IMR-90 (cell line): ENCODE data around the gene NCAPH2. TPM values are rescaled to one million over a fixed set of nuclear protein-coding genes. Genes with fewer than 3 reads are reported as not detected.

ENCODE experiments used
- ATAC-seq: fragments of 200-7000 bp; cut with Tn5 transposase; 2 replicates; pipeline ENCODE4 v1.9.1; 2020; ENCODE audit warnings: low read depth, mild to moderate bottlenecking, moderate library complexity
- BruUV-seq: library from RNA; stranded (reverse); fragments of 400-500 nt; replicated peaks from 2 replicates; lab custom pipeline; 2021; lab: Mats Ljungman, UMichigan
- CTCF ChIA-PET: fragments of 300-600 bp; formaldehyde crosslinking; extraction: SDS; loops from one replicate; lab custom pipeline; 2021; ENCODE audit warnings: antibody characterized with exemption; lab: Yijun Ruan, JAX
- POLR2A ChIA-PET: fragments of 300-600 bp; sonication (Branson Sonifier 250); formaldehyde crosslinking; loops from one replicate; lab custom pipeline; 2022; ENCODE audit warnings: antibody characterized with exemption; ENCODE audit not compliant: unreplicated experiment; lab: Charles Lee
- DNase-seq: peaks from one replicate; pipeline ENCODE4 v3.0.0; 2013
- H2AFZ ChIP-seq: replicated peaks from 2 replicates; pipeline ENCODE3; 2013; ENCODE audit warnings: low read length, mild to moderate bottlenecking; ENCODE audit not compliant: poor library complexity
- H2AK5ac ChIP-seq: 2 replicates; pipeline ENCODE4 v1.6.1; 2013; ENCODE audit warnings: low read depth, low read length, inconsistent platforms
- H2AK9ac ChIP-seq: replicated peaks from 2 replicates; pipeline ENCODE3; 2013; ENCODE audit warnings: mild to moderate bottlenecking, low read depth, low read length, moderate library complexity; ENCODE audit not compliant: poor library complexity
- H2BK120ac ChIP-seq: 2 replicates; pipeline ENCODE4 v1.6.1; 2013; ENCODE audit warnings: low read depth, low read length, inconsistent platforms
- H2BK15ac ChIP-seq: 3 replicates; pipeline ENCODE4 v1.6.1; 2013; ENCODE audit warnings: low read depth, low read length, inconsistent platforms
- H2BK20ac ChIP-seq: 2 replicates; pipeline ENCODE4 v1.6.1; 2013; ENCODE audit warnings: low read depth, mild to moderate bottlenecking, inconsistent platforms, low read length, moderate library complexity
- H2BK5ac ChIP-seq: 2 replicates; pipeline ENCODE4 v1.6.1; 2013; ENCODE audit warnings: mild to moderate bottlenecking, low read depth, low read length, inconsistent platforms; ENCODE audit not compliant: poor library complexity, severe bottlenecking
- H3K14ac ChIP-seq: replicated peaks from 2 replicates; pipeline ENCODE4 v1.6.1; 2013; ENCODE audit warnings: low read depth, low read length, inconsistent platforms
- H3K18ac ChIP-seq: 2 replicates; pipeline ENCODE4 v1.6.1; 2013; ENCODE audit warnings: low read depth, low read length, control low read depth
- H3K23ac ChIP-seq: 2 replicates; pipeline ENCODE4 v1.6.1; 2013; ENCODE audit warnings: low read depth, low read length, inconsistent platforms
- H3K27ac ChIP-seq: 2 replicates; pipeline ENCODE4 v1.5.1; 2013; ENCODE audit warnings: mild to moderate bottlenecking, control low read depth, low read length; ENCODE audit not compliant: insufficient read depth
- H3K27me3 ChIP-seq: 2 replicates; pipeline ENCODE4 v1.6.1; 2013; ENCODE audit warnings: low read length; ENCODE audit not compliant: control insufficient read depth, insufficient read depth
- H3K36me3 ChIP-seq: 2 replicates; pipeline ENCODE4 v1.6.1; 2013; ENCODE audit warnings: low read length, mixed read lengths; ENCODE audit not compliant: control insufficient read depth, insufficient read depth
- H3K4ac ChIP-seq: 2 replicates; pipeline ENCODE4 v1.6.1; 2013; ENCODE audit warnings: low read depth, low read length, inconsistent platforms
- H3K4me1 ChIP-seq: 2 replicates; pipeline ENCODE4 v1.6.1; 2013; ENCODE audit warnings: low read length, mixed read lengths; ENCODE audit not compliant: control insufficient read depth, insufficient read depth
- H3K4me2 ChIP-seq: 2 replicates; pipeline ENCODE4 v1.6.1; 2013; ENCODE audit warnings: low read depth, mild to moderate bottlenecking, control low read depth, low read length, moderate library complexity
- H3K4me3 ChIP-seq: 2 replicates; pipeline ENCODE4 v1.5.1; 2013; ENCODE audit warnings: low read depth, mild to moderate bottlenecking, control low read depth, low read length, moderate library complexity; ENCODE audit not compliant: insufficient read depth
- H3K56ac ChIP-seq: 2 replicates; pipeline ENCODE4 v1.6.1; 2013; ENCODE audit warnings: low read length, inconsistent platforms; ENCODE audit not compliant: insufficient read depth; ENCODE audit errors: extremely low read depth
- H3K79me1 ChIP-seq, 2 experiments: 2 replicates each; pipeline ENCODE4 v1.6.1; 2013; ENCODE audit warnings: low read length in 2 of 2, inconsistent platforms in 1 of 2, low read depth in 1 of 2
- H3K9ac ChIP-seq: 2 replicates; pipeline ENCODE4 v1.6.1; 2013; ENCODE audit warnings: low read depth, low read length, control low read depth
- H3K9me1 ChIP-seq: 2 replicates; pipeline ENCODE4 v1.6.1; 2013; ENCODE audit warnings: low read length, inconsistent platforms; ENCODE audit not compliant: insufficient read depth
- H3K9me3 ChIP-seq: 2 replicates; pipeline ENCODE4 v1.6.1; 2013; ENCODE audit warnings: low read length; ENCODE audit not compliant: control insufficient read depth, insufficient read depth
- H4K20me1 ChIP-seq: 2 replicates; pipeline ENCODE4 v1.6.1; 2013; ENCODE audit warnings: low read length, inconsistent platforms; ENCODE audit not compliant: insufficient read depth
- H4K5ac ChIP-seq: 2 replicates; pipeline ENCODE4 v1.6.1; 2013; ENCODE audit warnings: mild to moderate bottlenecking, low read depth, low read length, control low read depth
- H4K8ac ChIP-seq, 2 experiments: 2 replicates each; pipeline ENCODE4 v1.6.1; 2013; ENCODE audit warnings: low read depth in 2 of 2, low read length in 2 of 2, control low read depth in 1 of 2, inconsistent platforms in 1 of 2
- H4K91ac ChIP-seq: 2 replicates; pipeline ENCODE4 v1.6.1; 2013; ENCODE audit warnings: low read depth, low read length, inconsistent platforms; ENCODE audit not compliant: insufficient read depth
- BHLHE40 ChIP-seq: fragments of 150-350 bp; IDR thresholded peaks from 2 replicates; pipeline ENCODE4 v1.6.1; 2016; ENCODE audit warnings: mild to moderate bottlenecking, low read depth, low read length
- ELK1 ChIP-seq: fragments of 150-350 bp; IDR thresholded peaks from 2 replicates; pipeline ENCODE4 v1.6.1; 2016; ENCODE audit warnings: low read depth, mild to moderate bottlenecking, low read length, moderate library complexity, borderline replicate concordance
- FOS ChIP-seq: fragments of 150-350 bp; IDR thresholded peaks from 2 replicates; pipeline ENCODE4 v1.6.1; 2016; ENCODE audit warnings: low read depth, low read length
- MAZ ChIP-seq: IDR thresholded peaks from 2 replicates; pipeline ENCODE4 v1.6.1; 2012; ENCODE audit warnings: low read depth, mild to moderate bottlenecking, low read length, improper control_type of control experiment, moderate library complexity, borderline replicate concordance
- RAD21 ChIP-seq: IDR thresholded peaks from 2 replicates; pipeline ENCODE4 v1.6.1; 2012; ENCODE audit warnings: low read length, improper control_type of control experiment
- RCOR1 ChIP-seq: IDR thresholded peaks from 2 replicates; pipeline ENCODE4 v1.6.1; 2012; ENCODE audit warnings: mild to moderate bottlenecking, low read length, improper control_type of control experiment; ENCODE audit not compliant: insufficient replicate concordance
- RFX5 ChIP-seq: IDR thresholded peaks from 2 replicates; pipeline ENCODE4 v1.8.0; 2012; ENCODE audit warnings: low read depth, mild to moderate bottlenecking, low read length, moderate library complexity
- SMC3 ChIP-seq: fragments of 150-350 bp; IDR thresholded peaks from 2 replicates; pipeline ENCODE4 v1.6.1; 2016; ENCODE audit warnings: low read depth, mild to moderate bottlenecking, antibody characterized with exemption, low read length, moderate library complexity
- WGBS, 2 experiments: methylation state at CpG; one replicate each; pipeline versions ENCODE4 v1.1.5 to v1.1.7; 2013; ENCODE audit warnings: missing lambda C conversion rate in 2 of 2; ENCODE audit not compliant: insufficient read length in 1 of 2; ENCODE audit errors: extremely low coverage in 2 of 2; 5-methylcytosine and 5-hydroxymethylcytosine counted together
- dilution Hi-C: fragments of 300-500 bp; cut with HindIII; formaldehyde crosslinking; loops from one replicate; pipeline ENCODE4 v1.14.3; 2018; ENCODE audit warnings: low sequenced_read_pairs; ENCODE audit not compliant: unreplicated experiment
- in situ Hi-C: fragments of 300-500 bp; cut with MboI; formaldehyde crosslinking; loops from 3 replicates; pipeline ENCODE4 v1.14.3; 2019; ENCODE audit warnings: low sequenced_read_pairs, inconsistent platforms, mixed read lengths
- intact Hi-C: fragments of 100-400 bp; cut with micrococcal nuclease; formaldehyde crosslinking; loops from 2 replicates; pipeline ENCODE4 v1.10.0; 2022
- polyA plus RNA-seq, 3 experiments: library from polyadenylated mRNA; depleted of rRNA; stranded (reverse); fragments of >200 nt; gene quantifications; 2 replicates each; pipeline ENCODE4 v1.2.3, GENCODE V29; 2012; ENCODE audit warnings: low replicate concordance in 1 of 3
- total RNA-seq: library from RNA; depleted of rRNA; stranded (reverse); fragments of >200 nt; gene quantifications from 2 replicates; pipeline ENCODE4 v1.2.3, GENCODE V29; 2012
- TF ChIP-seq, protein P1 (sequence below): fragments of 150-350 bp; IDR thresholded peaks from 2 replicates; pipeline ENCODE4 v1.6.1; 2017; ENCODE audit warnings: mild to moderate bottlenecking, antibody characterized with exemption, low read length, low read depth

NCAPH2 gene
- total and polyA plus RNA-seq, 2 of the 4 experiments (the other 2 are of a cell fraction): 30.2 to 38.5 TPM

DNA sequence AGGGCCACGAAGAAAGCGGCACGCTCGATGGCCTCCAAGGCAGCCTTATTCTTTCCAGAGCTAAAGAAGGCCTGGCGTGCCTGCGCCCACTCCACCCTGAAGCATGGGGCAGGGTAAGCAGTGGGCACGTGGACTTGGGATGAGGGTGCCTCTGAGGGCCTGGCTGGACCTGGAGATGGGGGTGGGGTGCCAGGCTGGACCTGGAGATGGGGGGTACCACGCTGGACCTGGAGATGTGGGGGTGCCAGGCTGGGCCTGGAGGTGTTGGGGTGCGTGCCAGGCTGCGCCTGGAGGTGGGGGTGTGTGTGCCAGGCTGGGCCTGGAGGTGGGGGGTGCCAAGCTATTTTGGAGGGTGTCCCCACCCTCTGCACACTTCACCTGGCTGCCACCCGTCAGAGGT, 64.9 kb downstream of the NCAPH2 start:
- no peak overlapping the region for H2BK5ac ChIP-seq
- no peaks in the 10 kb centered on the region; the same call in 1 of the 2 replicates for H3K4me1 ChIP-seq
- intact Hi-C loops: no loop called here
- H4K20me1 ChIP-seq: no peaks in the 10 kb centered on the region
- no peak overlapping the region for H4K8ac ChIP-seq
- no peak overlapping the region for H2BK20ac ChIP-seq
- dilution Hi-C loops: no loop called here
- H3K27ac ChIP-seq: no peak overlapping the region
- no peak overlapping the region for H3K18ac ChIP-seq
- no peak overlapping the region for H3K14ac ChIP-seq
- no peak overlapping the region for H2AK5ac ChIP-seq
- H4K5ac ChIP-seq: no peak overlapping the region
- ATAC-seq (no peak), DNase-seq (no peak)
- CTCF ChIA-PET: interaction anchor here (1.7 kb wide), 1 partner anchor 10 kb away, joined by 7 read pairs; the partner anchor contains the start of gene SYCE3
- H3K79me1 ChIP-seq: no peaks in the 10 kb centered on the region
- no peak for TF ChIP-seq BHLHE40
- TF ChIP-seq RAD21: no peak
- no peak for TF ChIP-seq MAZ
- TF ChIP-seq, protein P1, sequence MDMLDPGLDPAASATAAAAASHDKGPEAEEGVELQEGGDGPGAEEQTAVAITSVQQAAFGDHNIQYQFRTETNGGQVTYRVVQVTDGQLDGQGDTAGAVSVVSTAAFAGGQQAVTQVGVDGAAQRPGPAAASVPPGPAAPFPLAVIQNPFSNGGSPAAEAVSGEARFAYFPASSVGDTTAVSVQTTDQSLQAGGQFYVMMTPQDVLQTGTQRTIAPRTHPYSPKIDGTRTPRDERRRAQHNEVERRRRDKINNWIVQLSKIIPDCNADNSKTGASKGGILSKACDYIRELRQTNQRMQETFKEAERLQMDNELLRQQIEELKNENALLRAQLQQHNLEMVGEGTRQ: no peak
- TF ChIP-seq RFX5: no peak
- no peak for TF ChIP-seq FOS
- no peak for TF ChIP-seq RCOR1
- TF ChIP-seq ELK1: no peak
- no peak for TF ChIP-seq SMC3
- no peak overlapping the region for H2BK15ac ChIP-seq
- BruUV-seq: no TSS peak
- H3K9me3 ChIP-seq: no peaks in the 10 kb centered on the region
- H2BK120ac ChIP-seq: no peak overlapping the region
- H4K91ac ChIP-seq: no peak overlapping the region
- no peak overlapping the region for H3K4me3 ChIP-seq
- H3K4ac ChIP-seq: no peak overlapping the region
- POLR2A ChIA-PET: no interaction called here
- H3K36me3 ChIP-seq: no peaks in the 10 kb centered on the region; the same call in 1 of the 2 replicates
- no peak overlapping the region for H3K4me2 ChIP-seq
- no peak overlapping the region for H3K56ac ChIP-seq
- no peak overlapping the region for H2AK9ac ChIP-seq
- no peak overlapping the region for H2AFZ ChIP-seq
- H3K9me1 ChIP-seq: no peaks in the 10 kb centered on the region
- WGBS, 2 experiments: 80% methylated on average over 1 of the region's 11 CpGs; no CpG with 5 or more reads in 1 of the 2 experiments
- no peak overlapping the region for H3K9ac ChIP-seq
- H3K23ac ChIP-seq: no peak overlapping the region
- in situ Hi-C loops: no loop called here
- no peaks in the 10 kb centered on the region for H3K27me3 ChIP-seq
